GM10266 (cell line): ENCODE data around the gene NUDT5.

Experiments used
- DNase-seq: peaks from one replicate; pipeline ENCODE4 v3.0.0; 2012; ENCODE audit errors: extremely low spot score
- TF ChIP-seq, protein P1 (sequence below): IDR thresholded peaks from 2 replicates; pipeline ENCODE4 v1.5.1; 2012; ENCODE audit warnings: mild to moderate bottlenecking, low read depth; ENCODE audit not compliant: control insufficient read depth, insufficient read depth; ENCODE audit errors: missing control alignments

The NUDT5 gene

DNA sequence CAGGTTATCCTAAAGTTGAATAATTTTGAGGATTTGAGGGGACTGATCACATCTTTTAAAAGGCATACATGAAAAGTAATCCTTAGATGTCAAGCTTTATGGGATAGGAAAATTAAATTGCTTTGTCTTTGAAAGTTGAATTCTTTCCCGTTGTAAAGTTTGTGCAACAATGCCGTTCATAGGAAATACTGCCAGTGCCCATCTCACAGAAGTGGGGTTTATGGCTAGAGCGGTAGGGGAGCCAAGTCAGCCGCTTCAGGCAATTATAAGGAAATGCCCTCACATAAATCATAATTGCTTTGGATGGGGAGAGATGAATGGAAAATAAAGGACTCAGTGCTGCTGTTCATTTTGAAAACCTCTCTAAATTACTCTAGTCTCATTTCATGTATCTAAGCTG lies 18.4 kb upstream of the NUDT5 start:
- TF ChIP-seq, protein P1, sequence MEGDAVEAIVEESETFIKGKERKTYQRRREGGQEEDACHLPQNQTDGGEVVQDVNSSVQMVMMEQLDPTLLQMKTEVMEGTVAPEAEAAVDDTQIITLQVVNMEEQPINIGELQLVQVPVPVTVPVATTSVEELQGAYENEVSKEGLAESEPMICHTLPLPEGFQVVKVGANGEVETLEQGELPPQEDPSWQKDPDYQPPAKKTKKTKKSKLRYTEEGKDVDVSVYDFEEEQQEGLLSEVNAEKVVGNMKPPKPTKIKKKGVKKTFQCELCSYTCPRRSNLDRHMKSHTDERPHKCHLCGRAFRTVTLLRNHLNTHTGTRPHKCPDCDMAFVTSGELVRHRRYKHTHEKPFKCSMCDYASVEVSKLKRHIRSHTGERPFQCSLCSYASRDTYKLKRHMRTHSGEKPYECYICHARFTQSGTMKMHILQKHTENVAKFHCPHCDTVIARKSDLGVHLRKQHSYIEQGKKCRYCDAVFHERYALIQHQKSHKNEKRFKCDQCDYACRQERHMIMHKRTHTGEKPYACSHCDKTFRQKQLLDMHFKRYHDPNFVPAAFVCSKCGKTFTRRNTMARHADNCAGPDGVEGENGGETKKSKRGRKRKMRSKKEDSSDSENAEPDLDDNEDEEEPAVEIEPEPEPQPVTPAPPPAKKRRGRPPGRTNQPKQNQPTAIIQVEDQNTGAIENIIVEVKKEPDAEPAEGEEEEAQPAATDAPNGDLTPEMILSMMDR: no peak
- DNase-seq: no peak

DNA sequence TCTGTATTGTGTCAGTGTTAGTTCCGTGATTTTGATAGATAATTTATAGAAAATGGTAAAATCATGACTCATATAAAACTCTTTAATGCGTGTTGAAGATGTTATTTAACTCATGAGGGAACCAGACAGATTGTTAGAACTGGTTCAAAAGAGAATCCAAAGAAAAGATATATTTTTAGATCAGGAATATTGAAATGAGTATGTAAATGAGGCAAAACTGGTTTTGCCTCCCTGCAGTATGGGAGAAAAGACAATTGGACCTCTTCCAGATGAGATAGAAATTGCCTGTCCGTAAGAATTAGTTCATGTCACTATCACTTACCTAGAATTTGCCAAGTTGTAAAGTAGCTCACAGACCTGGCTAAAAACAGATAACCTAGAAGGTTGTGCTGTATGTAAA lies 17.9 kb upstream of the NUDT5 start:
- DNase-seq: no peak
- TF ChIP-seq, protein P1: no peak

- TF ChIP-seq, protein P1: no peak
- no peak for DNase-seq
Observed at GRCh38 chr10:12212454-12212853, 16.8 kb upstream of the NUDT5 start.

DNA sequence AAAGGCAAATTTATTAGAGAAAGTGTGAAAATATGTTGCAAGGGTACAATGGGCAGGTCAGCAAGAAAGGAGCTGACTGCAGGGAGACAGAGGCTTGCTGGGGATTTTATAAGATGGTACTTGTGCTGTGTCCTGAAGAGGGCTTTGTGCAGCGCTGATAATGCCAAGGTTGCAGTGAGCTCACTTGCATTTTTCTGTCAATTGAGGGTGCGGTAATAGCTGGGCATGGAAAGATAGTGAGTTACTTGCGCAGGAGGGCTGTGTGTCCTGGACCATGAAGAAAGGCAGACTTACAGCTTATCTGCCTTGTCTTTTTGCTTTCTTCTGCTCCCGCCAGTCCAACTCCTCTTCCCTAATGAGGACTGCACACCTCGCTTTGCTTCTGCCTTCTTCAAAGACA lies 12.8 kb upstream of the NUDT5 start:
- TF ChIP-seq, protein P1: no peak
- no peak for DNase-seq

DNA sequence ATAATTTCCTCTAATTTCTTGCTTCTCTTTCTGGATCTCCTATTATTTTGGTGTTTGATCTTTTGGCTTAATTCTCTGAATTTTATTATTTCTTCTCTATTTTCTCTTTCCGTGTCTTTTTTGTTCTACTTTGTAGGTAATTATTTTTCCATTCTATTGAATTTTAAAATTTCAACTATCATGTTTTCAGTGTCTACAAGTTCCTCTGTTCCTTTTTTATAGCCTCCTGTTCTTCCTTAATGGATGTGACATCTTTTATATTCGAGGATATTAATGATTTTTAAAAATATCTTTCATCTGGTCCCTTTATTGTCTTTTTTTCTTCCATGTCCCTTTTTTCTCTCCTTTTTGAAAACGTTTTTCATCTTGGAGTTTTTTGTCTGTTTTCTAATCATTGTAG lies 11.4 kb upstream of the NUDT5 start:
- TF ChIP-seq, protein P1: no peak
- no peak for DNase-seq

- no peak for DNase-seq
- TF ChIP-seq, protein P1: no peak
Observed at GRCh38 chr10:12205082-12205481, 9.4 kb upstream of the NUDT5 start.

DNA sequence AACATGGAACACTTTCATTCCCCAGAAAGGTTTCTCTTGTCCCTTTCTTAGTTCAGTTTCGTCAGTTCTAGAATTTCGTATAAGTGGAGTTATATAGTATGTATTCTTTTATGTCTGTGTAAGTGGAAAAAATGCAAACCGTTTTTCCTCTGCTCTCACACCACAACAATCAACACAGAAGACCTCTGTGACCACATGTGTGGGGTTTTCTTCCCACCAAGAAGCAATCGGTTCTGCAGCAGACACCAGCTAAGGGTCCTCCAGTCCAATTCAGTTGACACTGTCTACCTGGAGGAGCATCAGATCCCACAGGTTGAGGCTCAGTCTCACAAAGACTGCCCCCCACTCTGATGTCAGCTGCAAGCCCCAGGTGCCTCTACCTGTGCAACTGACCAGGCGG lies 6.5 kb upstream of the NUDT5 start:
- TF ChIP-seq, protein P1: no peak
- DNase-seq: no peak
